SK-N-MC (cell line): ENCODE results near the gene TMIGD3.

Source experiments
- EZH2 ChIP-seq: fragments of 200-600 bp; sonication (generic); IDR thresholded peaks from one replicate; pipeline ENCODE4 v1.6.1; 2017; ENCODE audit warnings: antibody characterized with exemption
- POLR2AphosphoS5 ChIP-seq: IDR thresholded peaks from 2 replicates; pipeline ENCODE4 v1.6.1; 2012; ENCODE audit warnings: mild to moderate bottlenecking, low read depth, low read length, borderline replicate concordance

DNA sequence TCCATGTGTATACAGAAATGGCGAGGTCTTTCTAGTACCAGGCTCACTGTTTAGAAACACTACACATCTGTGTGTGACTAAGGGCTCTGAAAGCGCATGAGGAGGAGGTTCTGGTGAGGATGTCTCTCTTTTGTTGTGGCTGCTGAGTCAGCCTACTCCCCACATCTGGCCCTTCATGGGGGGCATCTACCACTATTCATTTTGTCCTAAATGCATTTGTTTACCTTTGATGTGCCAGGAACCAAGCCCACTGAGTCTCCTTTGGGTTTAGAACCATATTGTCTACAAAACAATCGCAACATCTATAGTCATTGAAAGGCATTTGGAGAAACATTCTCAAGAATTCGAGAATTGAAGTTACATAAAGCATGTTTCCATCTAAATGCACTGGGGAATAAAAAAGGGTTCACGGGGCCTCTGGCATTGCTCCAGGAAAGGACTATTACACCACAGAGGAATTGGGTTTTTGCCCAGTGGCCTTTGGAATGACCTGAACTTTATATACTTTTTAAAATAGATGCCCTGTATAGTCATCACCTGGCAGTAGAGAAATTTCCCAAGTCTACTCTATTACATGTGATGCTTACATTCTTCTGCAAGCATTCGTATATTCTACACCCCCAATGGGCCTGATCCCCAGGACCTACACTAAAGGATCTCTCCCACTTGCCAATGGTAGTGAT, 35.1 kb upstream of the TMIGD3 start:
- TF ChIP-seq EZH2 (no peak), POLR2AphosphoS5 (no peak)
